ENCODE results near the gene AP2A2.

Gene AP2A2

GRCh38 chr11:926341-926916 is 759 bp downstream of the AP2A2 start:
- no peak for DNase-seq

DNA sequence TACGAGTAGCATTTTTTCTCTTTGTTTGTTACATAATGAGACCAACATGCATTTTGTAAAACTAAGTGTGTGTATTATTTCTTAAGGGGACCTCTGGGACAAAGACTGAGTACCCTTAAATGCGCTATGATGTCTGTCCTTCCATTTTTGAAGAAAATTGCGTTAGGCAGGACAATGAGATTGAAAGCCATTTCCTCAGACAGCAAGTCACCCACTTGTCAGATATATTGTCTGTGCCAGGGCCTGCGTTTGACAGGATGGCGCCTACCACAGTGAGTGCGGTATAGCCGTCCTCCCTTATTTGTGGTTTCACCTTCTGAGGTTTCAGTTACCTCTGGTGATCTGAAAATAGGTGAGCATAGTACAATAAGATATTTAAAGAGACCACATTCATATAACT is 2.2 kb downstream of the AP2A2 start:
- peak; percentile 46 for DNase-seq

DNA sequence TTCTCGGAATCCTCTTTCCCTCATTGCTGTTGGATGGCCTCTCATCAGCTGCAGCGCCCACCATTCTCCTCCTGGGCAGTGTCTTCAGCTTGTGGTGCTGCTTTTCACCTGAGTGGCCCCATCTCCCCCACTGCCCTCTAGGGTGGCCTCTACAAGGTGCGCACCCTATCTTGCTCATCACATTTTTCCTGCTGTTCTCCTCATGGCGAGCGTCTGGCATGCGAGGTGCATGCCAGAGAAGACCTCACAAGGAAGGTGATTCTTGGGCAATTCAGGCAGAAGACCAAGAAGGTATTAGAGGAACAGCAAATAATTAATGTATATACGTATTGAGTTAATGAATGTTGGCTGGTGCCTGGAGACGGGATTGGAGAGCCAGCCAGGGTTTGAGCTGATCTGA is 3.1 kb downstream of the AP2A2 start:
- DNase-seq = no peak

DNA sequence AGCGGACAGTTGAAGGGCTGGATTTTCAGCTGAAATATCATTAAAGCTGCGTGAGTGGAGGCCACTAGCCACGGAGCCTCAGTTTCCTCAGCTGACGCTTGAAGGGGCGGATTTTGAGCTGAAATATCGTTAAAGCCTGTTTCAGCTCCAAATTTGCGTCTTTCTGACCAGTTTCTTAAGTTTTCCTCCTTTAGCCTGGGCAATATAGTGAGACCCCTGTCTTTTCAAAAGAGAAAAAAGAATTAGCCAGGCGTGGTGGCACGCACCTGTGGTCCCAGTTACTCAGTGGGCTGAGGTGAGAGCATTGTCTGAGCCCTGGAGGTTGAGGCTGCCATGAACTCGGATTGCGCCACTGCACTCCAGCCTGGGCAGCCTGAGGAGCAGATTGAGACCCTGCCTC is 3.7 kb downstream of the AP2A2 start:
- DNase-seq = no peak

GRCh38 chr11:931385-931784 is 5.7 kb downstream of the AP2A2 start:
- DNase-seq = no peak

- DNase-seq = no peak
These were observed 6.8 kb downstream of the AP2A2 start for GRCh38 chr11:932435-932834.

DNA sequence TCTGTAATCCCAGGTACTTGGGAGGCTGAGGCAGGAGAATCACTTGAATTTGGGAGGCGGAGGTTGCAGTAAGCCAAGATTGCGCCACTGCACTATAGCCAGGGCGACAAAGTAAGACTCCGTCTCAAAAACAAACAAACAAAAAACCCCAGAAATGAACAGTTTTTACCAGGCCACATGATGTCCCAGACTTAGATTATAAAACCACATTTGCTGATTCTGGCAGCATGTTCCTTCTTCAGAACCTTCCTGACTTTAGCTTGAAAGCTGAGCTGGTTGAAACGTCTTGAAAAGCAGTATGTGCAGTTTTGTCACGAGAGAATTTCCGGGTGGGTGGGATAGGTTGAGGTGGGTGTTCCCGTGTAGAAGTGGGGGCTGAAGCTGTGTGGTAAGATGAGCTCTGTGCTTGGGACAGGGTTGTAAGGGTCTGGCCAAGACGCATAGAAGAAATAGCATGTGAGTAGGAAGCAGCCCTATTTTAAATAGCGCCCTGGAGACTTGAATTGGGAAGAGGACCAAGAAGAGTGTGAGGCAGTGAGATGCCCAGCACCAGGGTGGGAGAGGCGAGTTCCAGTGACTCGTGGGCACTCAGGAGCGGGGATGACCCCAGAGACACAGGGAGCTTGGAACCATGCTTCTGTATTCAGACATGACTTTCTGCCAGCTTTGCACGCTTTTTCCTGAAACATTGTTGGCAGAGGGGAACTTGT is 7.6 kb downstream of the AP2A2 start:
- no peak for DNase-seq

DNA sequence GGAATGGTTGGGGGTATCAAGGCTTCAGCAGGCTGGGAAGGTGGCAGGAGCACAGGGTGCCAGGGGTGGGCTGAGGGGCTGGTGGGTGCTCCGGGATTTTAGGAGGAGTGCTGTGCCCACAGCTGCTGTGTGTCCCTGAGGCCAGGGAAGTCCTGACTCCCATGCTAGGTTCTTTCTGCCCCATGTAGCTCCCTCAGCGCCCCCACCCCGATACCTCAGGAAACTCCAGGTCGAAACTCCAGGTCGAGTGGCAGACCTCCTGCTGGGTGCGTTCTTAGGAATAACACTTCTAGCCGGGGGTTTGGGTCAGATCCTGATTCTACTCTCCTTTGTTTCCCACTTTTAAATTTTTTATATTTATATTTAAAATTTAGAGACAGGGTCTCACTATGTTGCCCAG is 8.3 kb downstream of the AP2A2 start:
- no peak for DNase-seq

DNA sequence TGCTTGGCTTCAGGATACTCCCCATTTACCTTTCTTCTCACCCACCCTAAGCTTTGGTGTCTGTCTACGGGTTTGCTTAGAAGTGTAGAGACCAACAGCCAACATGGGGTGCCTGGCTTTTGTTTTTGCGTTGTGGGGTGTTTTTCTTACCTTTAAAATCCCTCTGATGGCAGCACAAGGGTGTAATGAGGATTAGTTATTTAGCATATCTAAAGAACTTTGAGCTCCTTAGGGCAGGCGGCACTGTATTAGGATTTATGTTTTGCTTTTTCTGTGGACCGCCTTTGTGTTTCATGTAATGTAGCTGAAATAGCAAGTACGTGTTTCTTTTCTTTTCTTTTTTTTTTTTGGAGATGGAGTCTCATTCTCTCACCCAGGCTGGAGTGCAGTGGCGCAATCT is 8.9 kb downstream of the AP2A2 start:
- DNase-seq = no peak

DNA sequence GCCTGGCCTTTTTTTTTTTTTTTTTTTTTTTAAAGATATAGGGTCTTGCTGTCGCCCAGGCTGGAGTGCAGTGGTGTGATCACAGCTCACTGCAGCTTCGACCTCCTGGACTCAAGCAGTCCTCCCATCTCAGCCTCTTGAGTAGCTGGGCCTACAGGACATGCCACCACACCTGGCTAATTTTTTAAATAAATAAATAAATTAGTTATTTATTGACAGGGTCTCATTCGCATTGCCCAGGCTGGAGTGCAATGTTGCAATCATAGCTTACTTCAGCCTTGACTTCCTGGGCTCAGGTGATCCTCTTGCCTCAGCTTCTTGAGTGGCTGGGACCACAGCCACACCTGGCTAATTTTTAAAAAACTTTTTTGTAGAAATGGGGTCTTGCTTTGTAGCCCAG is 10.5 kb downstream of the AP2A2 start:
- DNase-seq = no peak

DNA sequence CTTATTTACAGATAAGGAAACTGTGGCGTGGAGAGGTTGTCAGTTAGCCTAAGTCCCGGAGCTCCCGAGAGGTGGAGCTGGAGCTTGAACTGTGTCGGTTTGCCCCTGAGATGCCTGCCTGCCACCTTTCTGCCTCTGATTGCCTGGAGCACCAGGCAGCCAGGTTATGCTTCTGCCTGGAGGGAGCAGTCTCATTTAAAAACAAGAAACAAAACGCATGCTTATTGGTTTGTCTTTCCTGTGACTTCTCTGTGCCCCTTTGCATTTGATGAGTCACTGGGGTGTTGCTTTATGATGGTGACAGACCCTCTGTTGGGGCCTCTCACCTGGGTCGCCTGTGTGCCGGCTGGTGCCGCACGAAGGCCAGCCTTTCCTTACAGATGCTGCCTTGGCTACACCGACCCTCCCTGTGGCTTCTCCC is 12.2 kb downstream of the AP2A2 start:
- DNase-seq = no peak

- no peak for DNase-seq
These were observed 14.9 kb downstream of the AP2A2 start for GRCh38 chr11:940496-941135.

DNA sequence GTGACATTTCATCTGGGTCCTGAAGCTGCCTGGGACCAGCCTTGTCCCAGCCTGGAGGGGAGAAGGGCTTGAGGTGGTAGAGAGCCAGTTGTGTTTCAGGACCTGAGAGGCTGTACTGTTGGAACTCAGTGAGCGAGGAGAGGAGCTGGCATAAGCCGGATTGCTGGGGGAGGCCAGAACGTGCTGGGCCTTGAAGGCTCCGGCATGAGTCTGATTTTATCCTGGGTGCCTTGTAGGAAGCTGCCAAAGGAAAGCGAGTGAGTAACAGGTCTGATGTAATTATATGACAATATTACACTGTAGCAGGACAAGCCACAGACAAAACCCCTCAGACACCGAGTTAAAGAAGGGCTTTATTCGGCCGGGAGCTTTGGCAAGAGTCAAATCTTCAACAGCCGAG is 17.2 kb downstream of the AP2A2 start:
- no peak for DNase-seq

GRCh38 chr11:944711-945470 is 19.2 kb downstream of the AP2A2 start:
- DNase-seq = no peak

DNA sequence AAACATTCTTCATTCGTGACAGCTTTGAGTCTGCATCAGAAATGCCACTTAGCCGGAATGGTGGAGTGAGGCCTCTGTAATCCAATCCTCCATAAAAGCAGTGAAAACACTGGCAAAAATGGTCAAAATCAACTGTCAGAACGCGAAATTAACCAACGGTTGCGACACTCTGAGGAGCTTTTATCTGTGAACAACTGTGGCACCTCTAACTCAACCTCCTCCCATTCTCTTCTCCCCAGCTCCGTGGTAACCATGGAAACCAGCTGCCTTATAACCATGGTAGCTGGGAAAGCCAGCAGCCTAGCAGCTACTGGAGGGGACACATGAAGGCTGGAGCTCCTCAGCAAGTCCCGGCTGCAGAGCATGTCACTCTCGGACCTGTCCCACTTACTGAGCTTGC is 20.3 kb downstream of the AP2A2 start:
- DNase-seq = no peak

DNA sequence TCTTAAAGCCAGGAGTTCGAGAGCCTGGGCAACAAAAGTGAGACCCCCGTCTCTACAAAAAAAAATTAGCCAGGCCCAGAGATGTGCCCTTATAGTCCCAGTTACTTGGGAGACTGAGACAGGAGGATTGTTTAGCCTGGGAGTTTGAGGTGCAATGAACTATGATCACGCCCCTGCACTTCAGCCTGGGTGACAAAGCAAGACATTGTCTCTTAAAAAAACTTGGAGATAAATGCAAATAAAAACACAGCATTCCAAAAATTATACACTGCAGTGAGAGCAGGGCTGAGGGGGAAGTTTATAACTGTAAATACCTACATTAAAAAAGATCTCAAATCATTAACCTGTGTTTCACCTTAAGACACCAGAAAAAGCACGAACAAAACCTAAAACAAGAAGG is 22.1 kb downstream of the AP2A2 start:
- DNase-seq = no peak

GRCh38 chr11:951507-951906 is 25.8 kb downstream of the AP2A2 start:
- DNase-seq = no peak

DNA sequence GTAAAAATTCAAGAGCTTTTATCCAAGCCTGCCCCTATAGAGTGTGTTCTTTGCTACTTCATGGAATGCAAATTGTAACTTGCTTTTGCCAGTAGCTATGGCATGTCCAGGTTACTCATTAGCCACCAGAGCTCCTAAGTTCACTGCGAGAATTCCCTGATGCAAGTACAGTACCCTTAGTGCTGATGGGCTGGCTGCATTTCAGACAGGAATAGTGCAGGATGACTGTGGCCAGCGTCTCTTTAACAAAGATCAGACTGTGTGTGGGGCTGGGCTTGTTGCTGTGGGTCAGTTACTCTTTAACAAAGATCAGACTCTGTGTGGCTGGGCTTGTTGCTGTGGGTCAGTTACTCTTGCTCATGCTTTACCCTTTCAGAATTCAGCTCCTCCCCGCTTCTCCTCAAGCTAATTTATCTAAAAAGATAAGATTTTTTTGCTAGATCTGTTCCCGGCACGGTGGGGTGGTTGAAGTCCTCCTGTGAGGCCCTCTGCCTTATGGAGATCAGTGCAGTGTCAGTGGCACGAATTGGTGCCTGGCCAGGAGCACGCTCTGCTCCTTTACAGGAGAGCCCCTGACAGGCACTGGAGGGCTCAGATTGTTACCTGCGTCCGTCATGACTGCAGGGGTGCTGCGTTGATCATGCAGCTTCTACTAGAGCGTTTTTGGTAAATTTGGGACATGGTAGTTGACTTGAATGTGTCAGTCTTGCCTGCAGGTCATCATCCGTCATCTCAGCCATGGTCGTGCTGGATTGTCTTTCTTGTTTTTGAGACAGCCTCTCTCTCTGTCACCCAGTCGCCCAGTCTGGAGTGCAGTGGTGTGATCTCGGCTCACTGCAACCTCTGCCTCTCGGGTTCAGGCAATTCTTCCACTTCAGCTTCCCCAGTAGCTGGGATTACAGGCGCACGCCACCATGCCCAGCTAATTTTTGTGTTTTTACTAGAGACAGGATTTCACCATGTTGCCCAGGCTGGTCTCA is 27.0 kb downstream of the AP2A2 start:
- DNase-seq = no peak

DNA sequence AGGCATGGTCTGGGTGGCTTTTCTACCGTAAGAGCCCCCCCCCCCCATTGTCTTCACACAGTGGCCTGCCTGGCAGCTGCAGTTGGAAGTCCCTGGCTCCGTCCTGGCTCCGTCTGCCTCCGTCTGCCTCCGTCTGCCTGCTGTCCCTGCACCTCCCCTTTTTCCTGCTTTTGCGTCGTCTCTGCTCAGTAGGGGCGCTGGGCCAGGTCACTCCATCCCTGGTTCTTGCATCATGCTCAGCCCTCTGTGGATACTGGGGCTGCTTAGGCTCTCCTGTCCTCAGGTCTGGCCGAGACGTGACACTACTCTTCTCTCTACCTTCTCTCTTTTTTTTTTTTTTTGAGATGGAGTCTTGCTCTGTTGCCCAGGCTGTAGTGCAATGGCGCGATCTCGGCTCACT is 27.8 kb downstream of the AP2A2 start:
- DNase-seq = no peak

DNA sequence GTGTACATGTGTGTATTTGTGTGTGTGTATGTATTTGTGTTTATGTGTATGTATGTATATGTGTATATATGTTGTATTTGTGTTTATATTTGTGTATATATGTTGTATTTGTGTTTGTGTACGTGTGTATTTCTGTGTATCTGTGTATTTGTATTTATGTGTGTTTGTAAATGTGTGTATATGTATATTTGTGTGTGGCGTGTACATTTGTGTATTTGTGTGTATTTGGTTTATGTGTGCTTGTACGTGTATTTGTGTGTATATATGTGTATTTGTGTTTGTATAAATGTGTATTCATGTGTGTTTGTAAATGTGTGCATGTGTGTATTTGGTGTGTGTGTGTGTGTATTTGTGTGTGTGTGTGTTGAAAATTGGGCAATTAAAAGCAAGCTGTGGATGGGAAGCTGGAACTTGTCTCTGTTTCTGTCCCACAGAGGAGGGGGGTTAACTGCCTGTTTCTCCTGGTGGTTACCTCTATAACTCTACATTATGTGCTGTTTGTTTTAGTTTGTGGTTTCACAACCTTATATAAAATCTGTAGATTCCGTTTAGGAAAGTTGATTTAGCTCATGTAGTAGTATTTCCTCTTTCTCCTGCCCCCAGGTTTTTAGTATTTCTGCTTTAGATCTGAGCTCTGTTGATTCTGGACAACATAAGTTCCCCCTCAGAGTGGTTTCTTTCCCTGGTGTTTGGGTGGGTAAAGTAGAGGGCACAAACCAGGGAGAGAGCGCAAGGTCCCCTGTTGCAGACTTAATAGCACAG is 28.9 kb downstream of the AP2A2 start:
- DNase-seq = no peak

- DNase-seq = no peak
These were observed 29.7 kb downstream of the AP2A2 start for GRCh38 chr11:955154-956063.

All from activated CD4-positive, alpha-beta T cell treated with anti-CD3 and anti-CD28 coated beads, Interleukin-2, Interleukin-6, amounts not matched to agents 100 ng/mL and 50 ng/mL, durations not matched to agents 16 hours and 8 hours (primary cell).